GM19099 (cell line): ENCODE results near the gene IL17RD.

Experiments used
- POLR2A ChIP-seq: IDR thresholded peaks from 3 replicates; pipeline ENCODE4 v1.6.1; 2011; ENCODE audit warnings: low read depth; ENCODE audit not compliant: insufficient read length; ENCODE audit errors: extremely low read depth

Gene IL17RD

GRCh38 chr3:57150113-57150581 lies 15.0 kb downstream of the IL17RD start:
- no peak for TF ChIP-seq POLR2A

DNA sequence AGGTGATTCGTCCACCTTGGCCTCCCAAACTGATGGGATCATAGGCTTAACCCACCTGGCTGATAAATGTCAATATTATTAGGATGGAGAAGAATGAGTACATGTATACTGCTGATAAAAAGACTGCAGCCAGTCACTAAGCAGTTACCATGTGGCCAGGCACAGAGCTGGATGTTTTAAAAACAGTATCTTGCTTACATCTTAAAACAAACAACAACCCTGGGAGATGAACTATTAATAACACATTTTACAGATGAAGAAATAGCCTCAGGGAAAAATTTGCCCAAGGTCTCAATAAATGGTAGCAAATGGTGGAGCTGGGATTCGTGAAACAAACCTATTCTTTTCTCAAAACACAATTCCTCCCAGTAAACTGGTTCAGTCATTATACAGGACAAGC lies 18.1 kb downstream of the IL17RD start:
- TF ChIP-seq POLR2A = no peak

GRCh38 chr3:57145852-57146251 lies 19.3 kb downstream of the IL17RD start:
- no peak for TF ChIP-seq POLR2A

DNA sequence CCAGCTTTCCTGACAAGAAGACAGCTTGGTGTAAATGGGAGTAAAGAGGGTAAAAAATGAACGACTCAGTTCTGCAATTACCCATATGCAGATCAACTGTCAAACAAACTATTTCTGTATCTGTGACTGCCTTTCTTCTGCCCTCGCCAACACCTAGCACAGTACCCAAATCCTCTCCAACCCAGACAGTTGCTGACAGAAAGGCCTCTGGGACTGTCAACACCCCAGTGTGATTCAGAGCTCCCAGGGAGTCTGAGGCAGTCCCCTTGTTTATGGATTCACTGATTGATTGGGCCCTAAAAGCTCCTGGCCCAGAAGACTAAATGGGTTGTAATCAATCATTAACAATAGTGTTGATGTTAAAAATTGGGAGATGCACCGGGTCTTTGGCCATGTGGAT lies 20.2 kb downstream of the IL17RD start:
- no peak for TF ChIP-seq POLR2A

DNA sequence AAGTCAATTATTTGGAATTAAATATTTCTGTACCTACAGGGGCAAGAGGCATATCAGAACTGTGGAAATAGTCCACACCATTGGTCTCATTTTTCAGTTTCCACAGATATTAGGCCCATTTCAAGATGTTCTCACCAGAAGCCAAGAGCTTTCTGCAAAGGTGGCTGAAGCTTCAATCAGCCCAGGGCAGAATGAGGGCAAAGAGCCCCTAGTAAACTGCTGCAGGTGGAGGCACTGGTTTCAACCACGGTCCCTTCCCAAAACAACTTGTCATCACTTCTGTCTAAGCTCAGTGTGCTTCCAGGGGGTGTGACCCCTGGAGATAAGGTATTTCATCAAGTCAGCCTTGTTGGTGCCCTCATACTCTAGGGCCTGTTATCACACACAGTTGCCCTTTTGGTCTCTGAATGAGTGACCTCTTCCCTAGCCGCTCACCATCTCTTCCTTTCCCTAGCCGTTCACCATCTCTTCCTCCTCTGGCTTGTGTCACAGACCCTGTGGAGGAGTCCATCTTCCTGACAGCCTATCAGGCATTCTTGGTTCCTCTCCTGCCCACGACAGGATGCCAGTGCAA lies 21.2 kb downstream of the IL17RD start:
- no peak for TF ChIP-seq POLR2A

DNA sequence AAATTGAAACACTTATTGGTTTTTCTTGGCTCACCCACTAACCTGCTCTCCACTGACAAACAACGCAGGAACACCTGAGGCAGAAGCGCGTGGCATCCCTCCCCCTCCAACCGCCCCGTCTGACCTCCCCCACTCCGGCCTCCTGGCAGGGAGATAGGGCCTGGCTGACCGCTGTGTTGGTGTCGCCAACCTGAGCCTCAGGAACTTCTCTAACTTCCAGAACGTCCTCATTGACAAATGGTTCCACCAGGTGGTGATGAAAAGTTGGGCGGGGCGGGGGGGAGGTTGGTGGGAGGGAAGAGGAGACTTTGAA lies 22.8 kb downstream of the IL17RD start:
- no peak for TF ChIP-seq POLR2A

DNA sequence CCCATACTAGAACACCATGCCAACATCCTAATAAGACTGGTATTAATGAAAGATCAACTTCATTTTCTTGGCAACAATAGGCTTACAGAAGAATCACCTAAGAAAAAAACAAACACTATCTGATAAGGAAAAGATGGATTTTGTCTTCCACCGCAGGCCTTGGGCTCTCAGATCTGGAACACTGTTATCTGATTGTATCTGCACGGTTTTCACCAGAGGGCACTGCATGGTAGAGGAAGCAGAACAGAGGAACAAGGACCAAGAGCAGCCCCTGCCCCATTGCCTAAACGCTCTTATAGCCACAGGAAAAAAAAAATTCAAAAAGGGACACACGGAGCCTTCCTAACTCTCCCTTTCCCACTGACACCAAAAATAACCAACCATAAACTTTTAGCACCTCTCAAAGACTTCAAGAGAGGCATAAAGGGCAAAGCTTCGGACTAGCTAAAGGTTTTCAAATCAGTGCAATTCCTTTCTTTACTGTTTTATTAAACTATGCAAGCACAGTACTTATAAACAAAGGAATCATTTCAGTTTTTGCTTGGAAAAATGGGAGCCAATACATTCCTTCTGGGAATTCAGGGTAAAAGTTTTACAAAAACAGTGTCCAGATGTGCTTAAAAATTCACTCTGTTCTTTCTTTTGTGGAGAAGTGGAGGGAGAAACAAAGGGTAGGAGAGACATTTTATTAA lies 23.3 kb downstream of the IL17RD start:
- no peak for TF ChIP-seq POLR2A

DNA sequence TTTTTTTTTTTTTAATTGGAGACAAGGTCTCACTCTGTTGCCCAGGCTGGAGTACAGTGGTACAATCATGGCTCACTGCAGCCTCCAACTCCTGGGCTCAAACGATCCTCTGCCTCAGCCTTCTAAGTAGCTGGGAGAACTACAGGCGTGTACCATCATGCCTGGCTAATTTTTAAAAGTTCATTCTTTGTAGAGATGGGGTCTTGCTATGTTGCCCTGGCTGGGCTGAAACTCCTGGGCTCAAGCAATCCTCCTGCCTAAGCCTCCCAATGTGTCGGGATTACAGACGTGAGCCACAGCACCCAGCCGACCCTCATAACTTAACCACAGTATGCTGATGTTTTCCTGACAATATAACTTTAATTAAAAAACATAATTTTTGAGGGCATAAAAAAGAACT lies 24.3 kb downstream of the IL17RD start:
- TF ChIP-seq POLR2A = no peak

GRCh38 chr3:57135964-57136719 lies 29.0 kb downstream of the IL17RD start:
- TF ChIP-seq POLR2A = no peak

DNA sequence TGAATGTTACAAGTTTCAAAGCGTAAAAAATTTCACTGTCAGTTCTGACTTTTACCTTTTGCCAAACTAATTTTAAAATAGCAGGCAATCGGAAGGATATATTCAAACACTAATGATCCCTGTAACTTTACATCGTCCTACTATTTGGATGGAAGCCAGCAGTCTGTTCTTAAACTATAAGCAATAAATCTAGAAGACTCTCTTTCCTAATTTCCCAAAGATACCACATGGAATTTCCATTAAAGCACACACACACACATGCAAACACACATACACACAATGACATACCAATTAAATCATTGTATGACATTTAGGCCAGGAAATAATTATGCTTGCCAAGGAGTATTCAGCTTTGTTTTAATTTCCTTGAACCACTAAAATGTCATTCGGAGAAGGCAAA lies 32.0 kb downstream of the IL17RD start:
- no peak for TF ChIP-seq POLR2A

DNA sequence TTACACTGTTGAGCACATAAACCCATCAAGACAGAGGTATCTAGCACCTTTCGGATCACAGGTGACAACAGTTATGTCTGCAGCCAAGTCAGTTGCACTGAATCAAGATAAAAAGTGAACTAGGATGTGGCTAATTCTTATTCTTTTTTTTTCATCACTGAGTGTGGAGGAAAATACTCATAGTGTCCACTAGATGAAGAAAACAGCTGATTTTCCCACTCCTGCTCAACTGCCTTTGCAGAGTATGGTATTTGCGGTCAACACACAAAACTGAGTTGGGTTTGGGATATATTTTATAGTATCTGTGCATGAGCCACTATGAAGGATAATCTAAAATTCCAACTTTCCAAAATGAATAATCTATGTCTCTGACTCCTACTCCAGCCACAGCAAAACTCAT lies 32.5 kb downstream of the IL17RD start:
- TF ChIP-seq POLR2A = no peak

DNA sequence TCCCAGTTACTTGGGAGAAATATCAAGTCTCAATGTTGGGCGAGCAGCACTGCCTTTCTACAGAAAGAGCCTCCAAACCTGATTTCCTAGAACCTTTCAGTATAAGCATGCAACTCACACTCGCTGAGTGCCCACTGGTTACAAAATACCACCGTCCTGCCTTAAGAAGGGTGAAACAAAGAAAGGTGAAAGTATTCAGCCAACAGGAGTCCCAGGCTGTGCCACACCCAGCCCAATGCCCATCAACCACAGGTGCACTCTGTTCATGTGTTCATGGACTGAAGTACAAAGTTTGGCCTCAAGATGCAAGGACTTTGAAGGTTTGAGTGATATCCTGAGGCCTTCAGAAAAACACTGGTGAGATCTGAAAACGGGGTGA lies 34.0 kb downstream of the IL17RD start:
- no peak for TF ChIP-seq POLR2A

DNA sequence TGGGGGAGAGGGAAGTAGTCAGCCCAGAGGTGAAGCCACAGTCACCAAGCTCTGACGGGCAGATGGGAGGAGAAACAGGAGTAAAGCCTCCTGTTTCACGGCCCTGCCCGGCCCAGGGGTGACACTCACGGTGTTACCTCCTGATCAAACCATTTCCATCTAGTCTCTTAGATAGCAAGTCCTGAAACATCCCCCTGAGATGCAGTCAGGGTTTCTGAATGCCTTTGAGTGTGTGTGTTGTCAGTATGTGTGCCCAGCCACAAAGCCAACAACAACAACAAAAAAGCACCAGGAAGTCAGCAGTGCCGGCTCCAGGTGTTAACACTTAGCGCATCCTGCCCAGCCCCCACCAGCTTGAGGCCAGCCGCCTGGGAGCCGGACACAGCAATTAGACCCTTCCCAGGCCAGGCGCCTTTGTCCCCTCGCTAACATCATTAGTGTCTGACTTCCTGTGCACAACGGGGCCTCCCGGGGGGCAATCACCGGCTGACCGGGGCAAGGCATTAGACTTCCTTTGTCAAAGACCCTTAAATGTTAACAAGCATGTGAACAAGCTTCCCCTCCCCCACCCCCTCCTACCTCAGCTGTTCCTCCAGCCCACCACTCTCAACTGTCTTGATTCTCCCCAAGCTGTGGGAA lies 34.5 kb downstream of the IL17RD start:
- TF ChIP-seq POLR2A = no peak

GRCh38 chr3:57128826-57129667 lies 36.1 kb downstream of the IL17RD start:
- no peak for TF ChIP-seq POLR2A

- no peak for TF ChIP-seq POLR2A
Measured at GRCh38 chr3:57127891-57128518, 37.1 kb downstream of the IL17RD start.

GRCh38 chr3:57126244-57126643 lies 38.9 kb downstream of the IL17RD start:
- TF ChIP-seq POLR2A = no peak
